Heart left ventricle (tissue), 13 donors: ENCODE results near the gene KCNMA1.

Source experiments
- CTCF ChIP-seq, 12 donors: fragments of 200-600 bp; sonication (generic) in 4 of 12; IDR thresholded peaks; one replicate each; pipeline versions ENCODE4 v1.5.0 to v1.8.0; 2018 to 2022; ENCODE audit warnings: antibody characterized with exemption in 12 of 12, mild to moderate bottlenecking in 5 of 12
- POLR2A ChIP-seq, 2 donors: fragments of 450-650 bp; IDR thresholded peaks; one replicate each; pipeline ENCODE4 v1.6.1; 2017; ENCODE audit warnings: antibody characterized with exemption in 2 of 2, mild to moderate bottlenecking in 2 of 2, moderate library complexity in 2 of 2
- donor health status: ischemic (EF 13 %, LVEDD 7.1; RV severe dilation, severe dysfunction).
- donor health status: DM: no; HTN: yes; CAD: no.
- donor health status: DM: no; HTN: no; CAD: no.
- donor health status: ischemic (EF 25% LVEDD 6.9; RV normal size, moderate dysfunction).
- donor health status: ischemic (EF 25% LVEDD 5.7; RV mildly dilated, moderate dysfunction).
- donor health status: ischemic (EF 35%, LVEDD 5.7; RV mildly dilated, moderate dysfunction).
- donor health status: nonischemic (EF 11% LVEDD 7.7; RV severe dilation, severe dysfunction).
- donor health status: DM: yes; HTN: yes; CAD: no.
- donor health status: PGD.
- donor health status: ischemic (EF 29% LVEDD 5.4; RV normal size, mild dysfunction).
- donor health status: nonischemic (EF 23%, LVEDD 6.1; RV moderate dilation, normal function).

DNA sequence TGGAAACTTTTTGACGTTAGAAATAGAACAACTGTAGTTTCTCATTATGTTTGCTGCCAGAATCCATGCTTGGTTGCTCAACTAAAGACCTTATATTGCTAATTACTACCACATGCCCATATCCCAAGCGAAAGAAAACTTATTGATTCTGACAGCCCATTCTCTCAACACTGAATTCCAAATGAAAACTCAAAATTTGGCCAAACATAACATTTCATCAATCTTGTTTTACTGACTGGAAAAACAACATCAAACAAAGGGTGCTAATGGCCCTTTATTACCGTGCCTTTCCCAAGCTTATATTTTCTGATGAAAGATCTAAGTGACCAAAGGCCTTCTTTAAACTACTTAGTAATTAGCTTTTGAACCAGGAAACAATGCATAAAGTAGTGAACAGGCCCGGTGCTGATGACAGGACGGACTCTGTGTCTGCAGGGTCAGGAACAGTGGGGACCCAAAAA is 531.8 kb downstream of the KCNMA1 start:
- TF ChIP-seq CTCF (IDR thresholded peaks at IDR 0.05) (no peak), POLR2A (IDR thresholded peaks at IDR 0.05) (no peak)
